Measurements from ENCODE around the gene NBEAL1.
"Not testable (repeated sequence)": the region's sequence is repeated elsewhere in the genome, so short reads cannot be mapped to it uniquely, and the experiment has no call there.

NBEAL1 gene

GRCh38 chr2:203122317-203122986 is 107.8 kb downstream of the NBEAL1 start:
- DNase-seq = no peak

GRCh38 chr2:203126996-203127395 is 112.3 kb downstream of the NBEAL1 start:
- no peak for DNase-seq

DNA sequence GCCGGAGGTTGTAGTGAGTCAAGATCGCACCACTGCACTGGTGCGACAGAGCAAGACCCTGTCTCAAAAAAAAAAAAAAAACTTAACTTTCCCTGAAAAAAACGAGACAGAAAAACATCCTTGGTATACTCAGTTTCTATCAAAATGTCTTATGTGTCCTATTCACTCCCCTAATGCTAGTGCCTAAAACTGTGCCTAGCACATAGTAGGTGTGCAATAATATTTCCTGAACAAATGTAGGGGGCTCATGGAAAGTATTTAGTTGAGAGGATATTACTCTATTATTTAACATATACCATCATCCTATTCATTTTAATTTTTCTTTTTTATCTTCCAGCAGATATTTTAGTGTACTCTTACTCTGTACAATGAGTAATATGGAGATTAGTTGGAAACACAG is 120.4 kb downstream of the NBEAL1 start:
- DNase-seq = no peak

DNA sequence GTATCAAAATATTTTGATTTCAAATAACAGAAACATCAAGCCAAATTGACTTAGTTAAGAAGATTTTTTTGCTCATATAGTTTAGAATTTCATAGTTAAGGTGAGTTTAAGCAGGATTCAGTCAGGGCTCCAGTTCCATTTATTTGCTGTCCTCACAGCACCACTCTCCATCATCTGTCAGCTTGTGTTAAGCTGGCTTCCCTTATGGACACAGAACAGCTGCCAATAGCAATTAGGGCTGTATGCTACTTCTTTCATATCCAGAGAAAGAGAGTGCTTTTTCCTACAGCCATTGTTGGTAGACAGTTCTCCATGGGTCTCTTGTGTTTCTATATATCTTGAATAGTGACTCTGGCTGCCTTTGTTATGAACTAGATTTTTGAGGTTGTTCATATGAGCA is 128.7 kb downstream of the NBEAL1 start:
- no peak for DNase-seq

DNA sequence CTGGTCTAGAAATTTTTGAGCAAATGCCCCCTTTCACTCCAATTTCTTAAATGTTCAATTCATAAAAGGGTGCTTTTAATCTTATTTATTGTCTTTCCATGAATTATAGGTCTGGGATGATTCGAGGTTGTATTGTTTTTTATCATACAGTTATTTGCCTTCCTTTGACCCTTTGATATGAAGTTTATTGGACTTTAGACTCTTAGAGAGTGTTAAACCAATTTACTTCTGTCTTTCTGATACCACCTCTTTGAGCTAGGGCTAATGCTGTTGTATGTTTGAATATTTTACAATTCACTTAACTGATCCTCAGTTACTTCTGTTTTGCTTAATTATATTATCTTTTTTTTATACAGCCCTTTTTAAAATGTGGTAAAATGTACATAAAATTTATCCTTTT is 134.5 kb downstream of the NBEAL1 start:
- DNase-seq = no peak

GRCh38 chr2:203155406-203155805 is 140.7 kb downstream of the NBEAL1 start:
- no peak for DNase-seq

DNA sequence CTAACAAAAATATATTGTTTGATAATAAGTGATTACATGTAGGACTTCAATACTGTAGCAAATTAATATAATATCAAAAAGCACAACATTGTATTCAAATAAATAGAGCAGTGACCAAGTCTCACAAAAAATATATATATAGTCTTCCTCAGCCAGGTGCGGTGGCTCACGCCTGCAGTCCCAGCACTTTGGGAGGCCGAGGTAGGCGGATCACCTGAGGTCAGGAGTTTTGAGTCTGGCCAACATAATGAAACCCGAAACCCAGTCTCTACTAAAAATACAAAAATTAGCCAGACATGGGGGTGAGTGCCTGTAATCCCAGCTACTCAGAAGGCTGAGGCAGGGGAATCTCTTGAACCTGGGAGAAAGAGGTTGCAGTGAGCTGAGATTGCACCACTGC is 148.0 kb downstream of the NBEAL1 start:
- DNase-seq = not testable (repeated sequence)

- DNase-seq = no peak
Observed at GRCh38 chr2:203164311-203164935, 149.7 kb downstream of the NBEAL1 start.

- DNase-seq = no peak
Observed at GRCh38 chr2:203167751-203168150, 153.1 kb downstream of the NBEAL1 start.

DNA sequence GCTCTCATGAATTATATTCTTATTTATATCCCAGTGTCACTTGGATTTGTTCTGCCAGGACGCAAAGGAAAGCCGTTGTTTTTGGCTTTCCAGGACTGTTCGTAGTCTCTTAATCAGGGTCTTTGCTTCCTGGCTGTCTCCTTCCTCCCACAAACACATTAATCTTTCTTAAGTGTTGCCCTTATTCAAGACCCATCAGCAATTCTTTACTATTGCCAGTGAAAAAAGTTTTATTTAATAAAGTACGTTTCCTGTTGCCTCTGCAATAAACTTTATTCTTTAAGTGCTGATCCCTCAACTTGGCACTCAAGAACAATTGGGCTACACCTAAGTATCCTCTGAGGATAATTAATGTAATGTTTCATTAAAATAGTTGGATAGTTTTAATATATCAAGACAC is 155.8 kb downstream of the NBEAL1 start:
- DNase-seq = no peak

DNA sequence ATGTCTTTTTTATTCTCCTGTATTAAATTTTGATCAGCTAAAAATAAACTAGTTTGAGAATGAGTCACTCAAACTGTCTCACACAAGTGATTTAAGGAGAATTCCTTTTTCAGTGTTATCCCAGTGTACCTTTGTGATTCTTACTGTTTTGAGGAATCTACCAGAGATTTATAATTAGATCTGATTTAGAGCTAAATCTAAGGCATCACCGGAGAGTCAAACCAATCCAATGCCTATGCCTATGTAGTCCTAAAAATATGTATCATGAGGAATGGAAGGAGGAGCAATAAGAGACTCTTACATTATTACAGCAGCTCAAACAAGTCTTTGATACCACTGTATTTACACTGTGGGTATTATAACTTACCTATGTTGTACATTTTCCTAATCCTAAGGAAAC is 160.7 kb downstream of the NBEAL1 start:
- no peak for DNase-seq

DNA sequence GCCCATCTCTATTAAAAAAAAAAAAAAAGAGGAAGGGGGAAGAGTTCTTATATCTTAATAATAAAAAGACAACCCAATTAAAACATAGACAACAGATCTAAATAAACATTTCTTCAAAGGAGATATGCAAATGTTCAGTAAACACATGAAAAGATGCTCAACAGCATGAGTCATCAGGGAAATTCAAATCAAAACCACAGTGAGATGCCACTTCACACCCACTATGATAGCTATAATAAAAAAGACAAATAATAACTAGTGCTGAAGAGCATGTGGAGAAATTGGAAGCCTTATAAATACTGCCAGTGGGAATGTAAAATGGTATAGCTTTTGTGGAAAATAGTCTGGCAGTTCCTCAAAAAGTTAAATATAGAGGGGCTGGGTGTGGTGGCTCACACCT is 162.7 kb downstream of the NBEAL1 start:
- DNase-seq = no peak

GRCh38 chr2:203185864-203186263 is 171.2 kb downstream of the NBEAL1 start:
- no peak for DNase-seq

DNA sequence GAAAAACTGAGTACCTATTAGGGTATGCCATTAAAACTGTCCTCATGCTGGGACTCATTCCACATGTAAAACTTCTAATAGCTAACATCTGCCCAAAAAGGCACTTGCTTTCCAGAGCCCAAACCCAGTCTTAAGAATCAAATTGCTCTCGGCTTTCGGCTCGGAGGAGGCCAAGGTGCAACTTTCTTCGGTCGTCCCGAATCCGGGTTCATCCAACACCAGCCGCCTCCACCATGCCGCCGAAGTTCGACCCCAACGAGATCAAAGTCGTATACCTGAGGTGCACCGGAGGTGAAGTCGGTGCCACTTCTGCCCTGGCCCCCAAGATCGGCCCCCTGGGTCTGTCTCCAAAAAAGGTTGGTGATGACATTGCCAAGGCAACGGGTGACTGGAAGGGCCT is 175.9 kb downstream of the NBEAL1 start:
- not testable (repeated sequence) for DNase-seq

GRCh38 chr2:203191026-203191425 is 176.4 kb downstream of the NBEAL1 start:
- DNase-seq = not testable (repeated sequence)

DNA sequence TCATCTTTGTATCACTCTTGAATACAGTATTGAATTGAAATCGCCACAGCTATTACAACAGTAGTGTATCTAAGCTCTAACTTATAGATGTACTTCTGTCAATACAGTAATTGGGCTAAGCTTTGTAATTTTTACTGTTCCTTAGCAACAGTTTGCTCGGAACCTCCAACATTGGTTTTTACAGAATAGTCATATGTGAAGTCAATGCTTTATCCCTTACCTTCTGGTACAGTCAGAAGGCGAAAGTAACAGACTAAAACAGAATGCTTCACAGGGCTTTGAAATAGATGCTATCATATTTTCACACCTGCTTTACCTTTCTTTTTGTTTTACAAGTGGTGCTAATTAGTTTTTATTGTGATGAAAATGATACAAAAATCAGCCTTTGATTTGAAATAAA is 177.3 kb downstream of the NBEAL1 start:
- DNase-seq = no peak

DNA sequence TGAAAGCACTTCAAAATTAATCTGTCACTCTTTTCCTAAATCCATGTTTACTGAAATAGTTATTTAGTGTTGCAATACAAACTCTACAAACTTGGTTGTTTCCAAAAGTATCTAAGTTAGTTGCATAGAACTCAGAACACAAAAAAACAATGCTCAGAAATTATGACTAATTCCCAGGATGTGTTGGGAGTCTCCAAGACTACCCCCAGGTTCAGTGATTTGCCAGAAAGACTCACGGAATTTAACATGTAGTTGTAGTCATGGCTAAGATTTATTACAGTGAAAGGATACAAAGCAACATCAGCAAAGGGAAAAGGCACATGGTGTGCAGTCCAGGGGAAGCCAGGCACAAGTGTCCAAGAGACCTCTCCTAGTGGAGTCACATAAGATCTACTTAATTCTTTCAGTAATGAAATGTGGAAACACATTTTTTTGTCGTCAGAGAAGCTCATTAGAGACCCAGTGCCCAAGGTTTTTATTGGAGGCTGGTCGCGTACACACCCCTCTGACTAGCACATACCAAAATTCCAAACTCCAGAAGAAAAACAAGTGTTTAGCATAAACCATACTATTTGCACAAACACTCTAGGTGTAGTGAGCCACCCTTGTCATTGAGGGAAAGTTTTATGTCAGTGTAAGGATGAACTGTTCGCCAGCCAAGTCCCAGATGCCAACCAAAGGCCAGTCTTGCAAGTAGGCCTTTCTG is 180.8 kb downstream of the NBEAL1 start:
- no peak for DNase-seq

DNA sequence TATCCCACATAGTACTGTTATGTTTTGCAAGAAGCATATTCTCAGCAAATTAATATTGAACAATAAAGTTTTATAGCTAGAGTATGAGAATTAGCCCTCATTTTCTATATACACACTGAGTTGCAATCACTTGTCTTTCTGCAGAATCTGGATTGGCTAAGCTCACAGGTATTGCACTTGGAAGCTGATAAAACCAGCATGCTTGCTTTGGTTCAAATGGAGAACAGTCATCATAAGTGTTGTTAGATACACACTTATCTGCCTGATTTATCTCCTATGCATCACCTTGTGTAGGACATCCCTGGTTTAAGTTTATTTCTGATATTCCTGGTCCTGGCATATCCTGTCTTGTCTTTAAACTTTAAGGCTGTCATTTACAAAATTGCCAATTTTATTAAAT is 186.2 kb downstream of the NBEAL1 start:
- DNase-seq = no peak

GRCh38 chr2:203201426-203201825 is 186.8 kb downstream of the NBEAL1 start:
- DNase-seq = no peak

GRCh38 chr2:203209538-203209937 is 194.9 kb downstream of the NBEAL1 start:
- DNase-seq = no peak

GRCh38 chr2:203225423-203226039 is 210.9 kb downstream of the NBEAL1 start:
- no peak for DNase-seq

GRCh38 chr2:203229674-203230073 is 215.0 kb downstream of the NBEAL1 start:
- DNase-seq = not testable (repeated sequence)

GRCh38 chr2:203237346-203238238 is 222.9 kb downstream of the NBEAL1 start:
- DNase-seq = no peak

Measured in KG1 (cell line).